Measurements from ENCODE around the gene SRRM2.

The SRRM2 gene

DNA sequence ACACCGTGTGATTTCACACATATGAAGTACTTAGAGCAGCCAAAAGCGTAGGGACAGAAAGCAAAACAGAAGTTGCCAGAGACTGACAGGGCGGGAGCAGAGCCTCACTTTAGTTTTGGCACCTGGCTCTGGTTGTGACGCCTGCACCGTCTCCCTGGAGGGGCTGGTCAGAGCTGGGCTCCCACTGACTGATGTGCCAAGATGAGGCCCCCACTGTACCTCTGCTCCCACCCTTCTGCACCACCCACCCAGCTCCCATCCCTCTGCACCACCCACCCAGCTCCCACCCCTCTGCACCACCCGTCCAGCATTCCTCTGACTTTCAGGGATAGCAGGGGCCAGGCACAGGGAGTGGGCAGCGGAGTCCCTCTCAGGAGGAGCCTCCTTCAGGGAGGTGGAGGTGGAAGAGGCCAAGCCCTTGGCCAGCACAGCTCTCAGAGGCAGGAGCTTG lies 61.4 kb downstream of the SRRM2 start:
- Histone ChIP-seq H3K27me3 (ENCODE audit: insufficient read depth, poor library complexity, severe bottlenecking) (no peaks in the 10 kb centered on the region), H3K27ac (replicated peaks) (no peak overlapping the region), H3K4me3 (replicated peaks; ENCODE audit: insufficient read depth, low read length) (no peak overlapping the region)
- DNase-seq (ENCODE audit: low read depth in 1 of 2, low spot score in 1 of 2), result peak in 1 of 2 experiments; percentile 13
- TF ChIP-seq, protein P1, sequence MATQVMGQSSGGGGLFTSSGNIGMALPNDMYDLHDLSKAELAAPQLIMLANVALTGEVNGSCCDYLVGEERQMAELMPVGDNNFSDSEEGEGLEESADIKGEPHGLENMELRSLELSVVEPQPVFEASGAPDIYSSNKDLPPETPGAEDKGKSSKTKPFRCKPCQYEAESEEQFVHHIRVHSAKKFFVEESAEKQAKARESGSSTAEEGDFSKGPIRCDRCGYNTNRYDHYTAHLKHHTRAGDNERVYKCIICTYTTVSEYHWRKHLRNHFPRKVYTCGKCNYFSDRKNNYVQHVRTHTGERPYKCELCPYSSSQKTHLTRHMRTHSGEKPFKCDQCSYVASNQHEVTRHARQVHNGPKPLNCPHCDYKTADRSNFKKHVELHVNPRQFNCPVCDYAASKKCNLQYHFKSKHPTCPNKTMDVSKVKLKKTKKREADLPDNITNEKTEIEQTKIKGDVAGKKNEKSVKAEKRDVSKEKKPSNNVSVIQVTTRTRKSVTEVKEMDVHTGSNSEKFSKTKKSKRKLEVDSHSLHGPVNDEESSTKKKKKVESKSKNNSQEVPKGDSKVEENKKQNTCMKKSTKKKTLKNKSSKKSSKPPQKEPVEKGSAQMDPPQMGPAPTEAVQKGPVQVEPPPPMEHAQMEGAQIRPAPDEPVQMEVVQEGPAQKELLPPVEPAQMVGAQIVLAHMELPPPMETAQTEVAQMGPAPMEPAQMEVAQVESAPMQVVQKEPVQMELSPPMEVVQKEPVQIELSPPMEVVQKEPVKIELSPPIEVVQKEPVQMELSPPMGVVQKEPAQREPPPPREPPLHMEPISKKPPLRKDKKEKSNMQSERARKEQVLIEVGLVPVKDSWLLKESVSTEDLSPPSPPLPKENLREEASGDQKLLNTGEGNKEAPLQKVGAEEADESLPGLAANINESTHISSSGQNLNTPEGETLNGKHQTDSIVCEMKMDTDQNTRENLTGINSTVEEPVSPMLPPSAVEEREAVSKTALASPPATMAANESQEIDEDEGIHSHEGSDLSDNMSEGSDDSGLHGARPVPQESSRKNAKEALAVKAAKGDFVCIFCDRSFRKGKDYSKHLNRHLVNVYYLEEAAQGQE (IDR thresholded peaks at IDR 0.05; ENCODE audit: insufficient replicate concordance, low read depth), result no peak
- TF ChIP-seq SPI1 (IDR thresholded peaks at IDR 0.05; ENCODE audit: borderline replicate concordance, low read depth), result no peak

DNA sequence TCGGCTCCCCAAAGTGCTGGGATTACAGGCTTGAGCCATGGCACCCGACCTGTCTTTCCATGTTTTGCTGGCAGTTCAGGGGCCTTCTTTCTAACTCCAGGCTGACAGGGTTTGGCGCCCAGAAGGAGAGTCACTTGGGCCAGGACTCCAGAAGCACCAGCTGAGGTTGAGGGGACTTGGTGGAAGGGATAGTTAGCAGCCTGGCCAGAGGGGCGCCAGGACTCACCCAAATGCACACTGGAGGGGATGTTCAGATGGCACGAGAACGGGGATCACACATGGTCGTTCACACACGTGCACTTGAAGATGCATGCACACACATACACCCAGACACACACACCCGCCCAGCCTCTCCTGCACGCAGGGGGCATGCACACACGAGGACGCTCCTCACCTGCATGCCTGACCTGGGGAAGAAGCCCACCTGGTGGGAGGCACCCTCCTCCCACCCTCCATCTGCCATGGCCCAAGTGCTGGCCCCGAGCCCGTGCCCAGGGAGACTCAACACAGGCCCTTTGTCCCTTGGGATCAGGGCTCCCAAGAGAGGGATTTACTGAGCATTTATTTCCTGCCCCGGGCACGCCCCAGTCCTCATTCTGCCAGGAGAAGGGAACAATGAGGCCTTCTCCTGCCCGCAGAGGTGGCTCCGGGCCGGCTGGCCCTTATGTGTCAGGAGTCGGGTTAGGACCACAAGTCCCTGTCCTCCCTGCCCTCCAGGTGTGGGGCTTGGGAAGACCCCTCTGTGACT lies 62.3 kb downstream of the SRRM2 start:
- no peak for DNase-seq (ENCODE audit: low read depth in 1 of 2, low spot score in 1 of 2)
- no peak overlapping the region for H3K4me3 ChIP-seq (replicated peaks; ENCODE audit: insufficient read depth, low read length)
- no peak overlapping the region for H3K27ac ChIP-seq (replicated peaks)
- no peaks in the 10 kb centered on the region for H3K27me3 ChIP-seq (ENCODE audit: insufficient read depth, poor library complexity, severe bottlenecking)
- TF ChIP-seq GABPA (IDR thresholded peaks at IDR 0.05; ENCODE audit: low read depth) (no peak), POLR2AphosphoS5 (IDR thresholded peaks at IDR 0.05; ENCODE audit: low read depth) (no peak), SPI1 (IDR thresholded peaks at IDR 0.05; ENCODE audit: borderline replicate concordance, low read depth) (no peak)
- TF ChIP-seq, protein P1 (IDR thresholded peaks at IDR 0.05; ENCODE audit: insufficient replicate concordance, low read depth), result no peak
- TF ChIP-seq, protein P2, sequence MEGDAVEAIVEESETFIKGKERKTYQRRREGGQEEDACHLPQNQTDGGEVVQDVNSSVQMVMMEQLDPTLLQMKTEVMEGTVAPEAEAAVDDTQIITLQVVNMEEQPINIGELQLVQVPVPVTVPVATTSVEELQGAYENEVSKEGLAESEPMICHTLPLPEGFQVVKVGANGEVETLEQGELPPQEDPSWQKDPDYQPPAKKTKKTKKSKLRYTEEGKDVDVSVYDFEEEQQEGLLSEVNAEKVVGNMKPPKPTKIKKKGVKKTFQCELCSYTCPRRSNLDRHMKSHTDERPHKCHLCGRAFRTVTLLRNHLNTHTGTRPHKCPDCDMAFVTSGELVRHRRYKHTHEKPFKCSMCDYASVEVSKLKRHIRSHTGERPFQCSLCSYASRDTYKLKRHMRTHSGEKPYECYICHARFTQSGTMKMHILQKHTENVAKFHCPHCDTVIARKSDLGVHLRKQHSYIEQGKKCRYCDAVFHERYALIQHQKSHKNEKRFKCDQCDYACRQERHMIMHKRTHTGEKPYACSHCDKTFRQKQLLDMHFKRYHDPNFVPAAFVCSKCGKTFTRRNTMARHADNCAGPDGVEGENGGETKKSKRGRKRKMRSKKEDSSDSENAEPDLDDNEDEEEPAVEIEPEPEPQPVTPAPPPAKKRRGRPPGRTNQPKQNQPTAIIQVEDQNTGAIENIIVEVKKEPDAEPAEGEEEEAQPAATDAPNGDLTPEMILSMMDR (IDR thresholded peaks at IDR 0.05; ENCODE audit: insufficient read depth, low read length), result no peak

DNA sequence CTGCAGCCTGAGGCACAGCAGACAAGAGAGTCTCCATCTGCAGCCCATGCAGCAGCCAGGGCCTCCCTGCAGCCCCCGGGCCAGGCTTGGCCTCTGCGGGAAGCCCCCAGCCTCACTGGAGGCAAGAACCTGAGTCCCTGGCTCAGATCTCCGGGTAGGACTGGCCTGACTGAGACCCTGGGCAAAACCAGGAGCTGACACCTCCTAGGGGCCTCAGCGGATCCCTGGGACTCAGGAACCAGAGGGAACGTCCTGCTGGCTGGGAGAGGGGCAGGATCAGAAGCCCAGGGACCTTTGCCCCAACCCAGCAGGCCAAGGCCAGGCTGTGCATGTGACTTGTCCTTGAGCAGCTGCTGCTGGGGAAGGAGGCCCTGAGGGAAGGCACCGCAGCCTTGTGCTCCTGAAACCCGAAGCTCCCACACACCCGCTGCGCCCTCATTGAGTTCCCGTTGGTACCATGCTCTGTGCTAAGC lies 62.9 kb downstream of the SRRM2 start:
- no peak overlapping the region for H3K27ac ChIP-seq (replicated peaks)
- no peaks in the 10 kb centered on the region for H3K27me3 ChIP-seq (ENCODE audit: insufficient read depth, poor library complexity, severe bottlenecking)
- TF ChIP-seq GABPA (IDR thresholded peaks at IDR 0.05; ENCODE audit: low read depth), result no peak
- no peak for TF ChIP-seq SPI1 (IDR thresholded peaks at IDR 0.05; ENCODE audit: borderline replicate concordance, low read depth)
- no peak for TF ChIP-seq POLR2AphosphoS5 (IDR thresholded peaks at IDR 0.05; ENCODE audit: low read depth)
- TF ChIP-seq, protein P1 (IDR thresholded peaks at IDR 0.05; ENCODE audit: insufficient replicate concordance, low read depth), result no peak
- TF ChIP-seq, protein P2 (IDR thresholded peaks at IDR 0.05; ENCODE audit: insufficient read depth, low read length), result no peak
- DNase-seq (ENCODE audit: low read depth in 1 of 2, low spot score in 1 of 2), result no peak
- no peak overlapping the region for H3K4me3 ChIP-seq (replicated peaks; ENCODE audit: insufficient read depth, low read length)
